SU-DHL-6 (cell line): ENCODE data around the gene PTPRG.

Source experiments
- H2AFZ ChIP-seq: fragments of 200-600 bp; sonication (generic); 2 replicates; pipeline ENCODE4 v1.6.1; 2014; ENCODE audit warnings: low read depth, mild to moderate bottlenecking, moderate library complexity, mixed read lengths, antibody characterized with exemption, low read length; ENCODE audit not compliant: severe bottlenecking
- H3F3A ChIP-seq: fragments of 200-600 bp; shearing (Covaris generic); 2 replicates; pipeline ENCODE4 v1.6.0; 2016; ENCODE audit warnings: antibody characterized with exemption, mild to moderate bottlenecking; ENCODE audit not compliant: insufficient read depth
- H3K27ac ChIP-seq: fragments of 200-600 bp; sonication (generic); 2 replicates; pipeline ENCODE4 v1.5.1; 2016; ENCODE audit warnings: low read depth, mild to moderate bottlenecking, low read length, moderate library complexity, mixed read lengths
- H3K27me3 ChIP-seq: fragments of 200-600 bp; sonication (generic), shearing (Covaris generic); 2 replicates; pipeline ENCODE4 v1.6.0; 2014; ENCODE audit warnings: mild to moderate bottlenecking, low read length
- H3K36me3 ChIP-seq: fragments of 200-600 bp; sonication (generic); 2 replicates; pipeline ENCODE4 v1.6.1; 2014; ENCODE audit warnings: mild to moderate bottlenecking, low read length, mixed read lengths
- H3K4me2 ChIP-seq: fragments of 300-600, 200-600 bp; shearing (Covaris generic), sonication (generic); 2 replicates; pipeline ENCODE4 v1.6.0; 2014; ENCODE audit warnings: low read length, low read depth, mild to moderate bottlenecking; ENCODE audit not compliant: poor library complexity, severe bottlenecking
- H3K4me3 ChIP-seq: fragments of 200-600 bp; sonication (generic); 2 replicates; pipeline ENCODE4 v1.5.1; 2014; ENCODE audit warnings: antibody characterized with exemption, low read length, mild to moderate bottlenecking, mixed read lengths; ENCODE audit not compliant: insufficient read depth, poor library complexity, severe bottlenecking
- H3K79me2 ChIP-seq: fragments of 200-600 bp; sonication (generic); 2 replicates; pipeline ENCODE4 v1.6.1; 2014; ENCODE audit warnings: mild to moderate bottlenecking, low read length, moderate library complexity; ENCODE audit not compliant: insufficient read depth
- H3K9ac ChIP-seq: fragments of 200-600 bp; sonication (generic); 2 replicates; pipeline ENCODE4 v1.7.0; 2014; ENCODE audit warnings: mild to moderate bottlenecking, low read length
- H3K9me2 ChIP-seq: fragments of 200-600 bp; sonication (generic); replicated peaks from 2 replicates; pipeline ENCODE4 v1.6.1; 2014; ENCODE audit warnings: low read length; ENCODE audit not compliant: insufficient read depth
- H3K9me3 ChIP-seq: fragments of 200-600 bp; sonication (generic); 2 replicates; pipeline ENCODE4 v1.6.1; 2014; ENCODE audit warnings: low read length, mixed read lengths; ENCODE audit not compliant: insufficient read depth
- H4K20me1 ChIP-seq: fragments of 200-600 bp; sonication (generic); 2 replicates; pipeline ENCODE4 v1.6.1; 2014; ENCODE audit warnings: low read depth, mild to moderate bottlenecking, antibody characterized with exemption, low read length, moderate library complexity, mixed read lengths
- EZH2phosphoT487 ChIP-seq: fragments of 200-600 bp; sonication (generic), shearing (Covaris generic); conservative IDR thresholded peaks from 2 replicates; pipeline ENCODE4 v1.6.1; 2018; ENCODE audit warnings: mild to moderate bottlenecking, antibody characterized with exemption, low read length, moderate library complexity, mixed read lengths
- TF ChIP-seq, protein P1 (sequence below): fragments of 200-600 bp; sonication (generic); IDR thresholded peaks from one replicate; pipeline ENCODE4 v1.5.1; 2017; ENCODE audit warnings: antibody characterized with exemption, mild to moderate bottlenecking, low read length, moderate library complexity; ENCODE audit not compliant: insufficient read depth, poor library complexity, severe bottlenecking

Gene PTPRG

DNA sequence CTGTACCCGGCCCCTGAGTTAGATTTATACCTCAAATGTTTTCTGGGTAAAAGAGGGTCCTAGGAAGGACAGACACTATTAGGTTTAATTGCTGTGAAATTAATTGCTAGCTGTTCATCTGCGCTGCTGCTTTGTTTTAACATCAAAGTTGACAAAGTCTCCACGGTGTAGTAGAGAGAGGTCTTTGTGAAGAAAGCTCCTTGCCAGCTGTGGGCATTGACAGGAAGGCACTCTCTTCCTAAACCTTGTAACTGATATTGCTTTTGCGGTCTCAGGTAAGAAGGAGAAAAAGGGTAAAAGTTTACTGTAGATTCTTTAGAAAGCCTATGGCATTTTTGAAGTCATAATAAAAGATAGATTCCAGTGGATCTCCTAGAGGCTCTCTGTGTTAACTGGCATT lies 68.1 kb downstream of the PTPRG start:
- Histone ChIP-seq H3K79me2 (no peaks in the 10 kb centered on the region), H3K27ac (no peak overlapping the region), H3K36me3 (no peaks in the 10 kb centered on the region), H4K20me1 (no peaks in the 10 kb centered on the region), H3K9ac (no peak overlapping the region), H3K4me2 (no peak overlapping the region), H2AFZ (no peak overlapping the region), H3K9me3 (no peaks in the 10 kb centered on the region), H3K4me3 (no peak overlapping the region), H3K9me2 (no peaks in the 10 kb centered on the region), H3K27me3 (no peaks in the 10 kb centered on the region), H3F3A (no peaks in the 10 kb centered on the region)
- TF ChIP-seq, protein P1, sequence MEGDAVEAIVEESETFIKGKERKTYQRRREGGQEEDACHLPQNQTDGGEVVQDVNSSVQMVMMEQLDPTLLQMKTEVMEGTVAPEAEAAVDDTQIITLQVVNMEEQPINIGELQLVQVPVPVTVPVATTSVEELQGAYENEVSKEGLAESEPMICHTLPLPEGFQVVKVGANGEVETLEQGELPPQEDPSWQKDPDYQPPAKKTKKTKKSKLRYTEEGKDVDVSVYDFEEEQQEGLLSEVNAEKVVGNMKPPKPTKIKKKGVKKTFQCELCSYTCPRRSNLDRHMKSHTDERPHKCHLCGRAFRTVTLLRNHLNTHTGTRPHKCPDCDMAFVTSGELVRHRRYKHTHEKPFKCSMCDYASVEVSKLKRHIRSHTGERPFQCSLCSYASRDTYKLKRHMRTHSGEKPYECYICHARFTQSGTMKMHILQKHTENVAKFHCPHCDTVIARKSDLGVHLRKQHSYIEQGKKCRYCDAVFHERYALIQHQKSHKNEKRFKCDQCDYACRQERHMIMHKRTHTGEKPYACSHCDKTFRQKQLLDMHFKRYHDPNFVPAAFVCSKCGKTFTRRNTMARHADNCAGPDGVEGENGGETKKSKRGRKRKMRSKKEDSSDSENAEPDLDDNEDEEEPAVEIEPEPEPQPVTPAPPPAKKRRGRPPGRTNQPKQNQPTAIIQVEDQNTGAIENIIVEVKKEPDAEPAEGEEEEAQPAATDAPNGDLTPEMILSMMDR = no peak
- TF ChIP-seq EZH2phosphoT487 = no peak

DNA sequence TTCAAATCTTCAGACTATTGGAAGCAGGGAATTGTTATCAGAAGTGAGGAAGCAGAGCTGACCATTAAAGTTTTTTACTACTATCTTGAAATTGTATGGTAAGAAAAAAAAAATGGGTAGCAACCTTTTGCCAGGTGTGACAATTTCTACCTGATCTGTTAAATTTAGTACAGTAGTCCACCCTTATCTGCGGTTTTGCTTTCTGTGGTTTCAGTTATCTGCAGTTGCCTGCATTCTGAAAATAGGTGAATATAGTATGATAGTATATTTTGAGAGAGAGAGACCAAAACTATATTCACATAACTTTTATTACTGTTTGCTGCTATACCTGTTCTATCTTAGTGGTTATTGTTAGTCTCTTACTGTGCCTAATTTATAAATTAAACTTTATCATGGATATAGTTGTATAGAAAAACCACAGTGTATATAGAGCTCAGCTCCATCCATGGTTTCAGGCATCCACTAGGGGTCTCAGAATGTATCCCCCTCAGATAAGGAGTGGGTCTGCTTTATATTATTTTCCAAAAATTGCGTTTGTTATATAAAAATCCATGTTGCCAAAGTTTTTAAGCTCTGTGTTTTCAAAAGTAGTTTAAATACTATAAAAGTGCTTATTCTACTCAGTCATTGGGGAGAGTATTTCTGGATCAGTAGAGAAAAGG lies 69.9 kb downstream of the PTPRG start:
- Histone ChIP-seq H3K4me3 (no peak overlapping the region), H3K9me3 (no peaks in the 10 kb centered on the region), H3K36me3 (no peaks in the 10 kb centered on the region), H4K20me1 (no peaks in the 10 kb centered on the region), H3K9ac (no peak overlapping the region), H3K4me2 (peak overlapping the region; percentile 53), H3F3A (no peaks in the 10 kb centered on the region), H2AFZ (no peak overlapping the region), H3K27ac (no peak overlapping the region), H3K27me3 (no peaks in the 10 kb centered on the region), H3K9me2 (no peaks in the 10 kb centered on the region), H3K79me2 (no peaks in the 10 kb centered on the region)
- no peak for TF ChIP-seq EZH2phosphoT487
- TF ChIP-seq, protein P1 = no peak

DNA sequence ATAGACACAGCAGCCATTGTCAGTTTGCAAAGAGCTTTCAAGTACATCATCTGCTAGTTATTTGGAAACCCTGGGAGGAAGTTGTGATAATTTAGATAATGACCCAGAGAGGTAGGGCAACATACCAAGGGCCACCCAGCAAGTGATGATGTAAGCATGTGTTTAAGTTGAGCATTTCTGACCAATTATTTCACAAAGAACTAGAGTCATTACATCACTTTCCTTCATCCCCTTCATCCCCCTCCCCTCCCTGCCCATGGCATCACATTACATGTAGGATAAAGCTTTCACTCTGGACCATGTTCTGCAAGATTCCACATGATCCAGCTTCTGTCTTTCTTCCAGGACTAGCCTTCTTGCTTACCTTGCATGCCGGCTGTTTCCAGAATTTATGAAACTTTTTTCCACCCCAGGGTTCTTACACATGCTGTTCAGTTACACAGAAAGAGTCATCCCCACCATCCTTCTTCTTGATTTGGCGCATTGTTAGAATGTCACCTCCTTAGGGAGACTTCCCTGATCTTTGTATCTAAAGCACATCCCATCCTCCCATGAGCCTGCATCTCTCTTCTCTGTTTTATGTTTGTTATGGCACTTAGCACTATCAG lies 71.3 kb downstream of the PTPRG start:
- Histone ChIP-seq H3K4me3 (no peak overlapping the region), H3K36me3 (no peaks in the 10 kb centered on the region), H4K20me1 (no peaks in the 10 kb centered on the region), H3K27ac (no peak overlapping the region), H3K27me3 (no peaks in the 10 kb centered on the region), H3K79me2 (no peaks in the 10 kb centered on the region), H3K9ac (no peak overlapping the region), H3F3A (no peaks in the 10 kb centered on the region), H3K9me2 (no peaks in the 10 kb centered on the region), H3K9me3 (no peaks in the 10 kb centered on the region), H3K4me2 (no peak overlapping the region), H2AFZ (no peak overlapping the region)
- no peak for TF ChIP-seq EZH2phosphoT487
- TF ChIP-seq, protein P1 = no peak
